Fibroblast of lung (primary cell): ENCODE measurements around the gene IL21R. TPM values are rescaled to one million over a fixed set of nuclear protein-coding genes. Genes with fewer than 3 reads are reported as not detected.
A peak's percentile ranks its signal among the peaks of the same experiment; 100 is the strongest.

Source experiments
- DNase-seq, 2 donors: peaks; one replicate each; pipeline versions ENCODE4 v3.0.0 to v3.0.0-alpha.2; 2010; ENCODE audit warnings: low read depth in 2 of 2
- H2AFZ ChIP-seq: 2 replicates; pipeline ENCODE4 v1.5.1; 2012; ENCODE audit warnings: low read length, control low read depth, inconsistent platforms
- H3K27ac ChIP-seq: 2 replicates; pipeline ENCODE4 v1.5.1; 2011; ENCODE audit warnings: low read length, control low read depth; ENCODE audit not compliant: insufficient read depth
- H3K27me3 ChIP-seq: 2 replicates; pipeline ENCODE4 v1.5.1; 2011; ENCODE audit warnings: mild to moderate bottlenecking, low read length; ENCODE audit not compliant: control insufficient read depth, insufficient read depth
- H3K36me3 ChIP-seq: 2 replicates; pipeline ENCODE4 v1.5.1; 2011; ENCODE audit warnings: low read length; ENCODE audit not compliant: control insufficient read depth, insufficient read depth
- H3K4me1 ChIP-seq: 2 replicates; pipeline ENCODE4 v1.5.1; 2011; ENCODE audit warnings: low read length; ENCODE audit not compliant: control insufficient read depth, insufficient read depth; ENCODE audit errors: extremely low read depth
- H3K4me2 ChIP-seq: 2 replicates; pipeline ENCODE4 v1.5.1; 2011; ENCODE audit warnings: low read length, control low read depth; ENCODE audit not compliant: insufficient read depth; ENCODE audit errors: extremely low read depth
- H3K4me3 ChIP-seq, 4 experiments: fragments of 200-600 bp in 1 of 4; sonication (generic) in 1 of 4; replicated peaks in 1 of 4; 2 replicates each; pipeline ENCODE4 v1.5.1; 2011 to 2016; ENCODE audit warnings: low read length in 4 of 4, low read depth in 3 of 4, mild to moderate bottlenecking in 3 of 4, control low read depth in 2 of 4, inconsistent platforms in 1 of 4, mixed read lengths in 1 of 4; ENCODE audit not compliant: insufficient read depth in 1 of 4; ENCODE audit errors: control extremely low read depth in 1 of 4
- H3K79me2 ChIP-seq: 2 replicates; pipeline ENCODE4 v1.5.1; 2012; ENCODE audit warnings: mild to moderate bottlenecking, low read length, inconsistent platforms; ENCODE audit not compliant: control insufficient read depth, insufficient read depth
- H3K9ac ChIP-seq: 2 replicates; pipeline ENCODE4 v1.5.1; 2011; ENCODE audit warnings: mild to moderate bottlenecking, low read length, control low read depth; ENCODE audit not compliant: insufficient read depth
- H3K9me3 ChIP-seq: 2 replicates; pipeline ENCODE4 v1.5.1; 2012; ENCODE audit warnings: low read depth, low read length; ENCODE audit not compliant: control insufficient read depth, insufficient read depth
- H4K20me1 ChIP-seq: 2 replicates; pipeline ENCODE4 v1.5.1; 2011; ENCODE audit warnings: low read length; ENCODE audit not compliant: control insufficient read depth, insufficient read depth; ENCODE audit errors: extremely low read depth
- EZH2 ChIP-seq: IDR thresholded peaks from 2 replicates; pipeline ENCODE4 v1.5.1; 2012; ENCODE audit warnings: low read length, control low read depth, mild to moderate bottlenecking; ENCODE audit errors: missing control alignments
- polyA plus RNA-seq, 2 donors: library from polyadenylated mRNA; depleted of rRNA in 1 of 2; stranded (reverse) in 1 of 2; unstranded in 1 of 2; fragments of >200 nt; gene quantifications; 2 replicates each; pipeline ENCODE4 v1.2.1, GENCODE V29; 2011 to 2012; ENCODE audit warnings: missing spikeins in 1 of 2
- total RNA-seq: library from RNA; depleted of rRNA; stranded (reverse); fragments of >200 nt; gene quantifications from 2 replicates; pipeline ENCODE4 v1.2.1, GENCODE V29; 2014
- TF ChIP-seq, protein P1 (sequence below), 2 donors: IDR thresholded peaks in 1 of 2; conservative IDR thresholded peaks in 1 of 2; 1 replicate in 1 of 2; 2 replicates in 1 of 2; pipeline ENCODE4 v1.5.1; 2011 to 2012; ENCODE audit warnings: low read length in 2 of 2, control low read depth in 1 of 2, inconsistent platforms in 1 of 2, low read depth in 1 of 2, mild to moderate bottlenecking in 1 of 2

IL21R gene
- total and polyA plus RNA-seq, 2 donors (not counting 1 experiment from before 2014, with no cell fraction given) = 0.95 to 7.4 TPM

DNA sequence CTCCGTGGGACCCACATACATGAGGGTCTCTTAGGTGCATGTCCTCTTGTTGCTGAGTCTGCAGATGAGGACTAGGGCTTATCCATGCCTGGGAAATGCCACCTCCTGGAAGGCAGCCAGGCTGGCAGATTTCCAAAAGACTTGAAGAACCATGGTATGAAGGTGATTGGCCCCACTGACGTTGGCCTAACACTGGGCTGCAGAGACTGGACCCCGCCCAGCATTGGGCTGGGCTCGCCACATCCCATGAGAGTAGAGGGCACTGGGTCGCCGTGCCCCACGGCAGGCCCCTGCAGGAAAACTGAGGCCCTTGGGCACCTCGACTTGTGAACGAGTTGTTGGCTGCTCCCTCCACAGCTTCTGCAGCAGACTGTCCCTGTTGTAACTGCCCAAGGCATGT lies 38.2 kb upstream of the IL21R start:
- Histone ChIP-seq H3K27ac (no peak overlapping the region), H3K9ac (no peak overlapping the region), H3K27me3 (no peaks in the 10 kb centered on the region), H3K9me3 (no peaks in the 10 kb centered on the region), H3K4me2 (no peak overlapping the region), H4K20me1 (no peaks in the 10 kb centered on the region), H3K4me1 (peaks cover 4% of the 10 kb centered on the region), H3K36me3 (peaks cover 16% of the 10 kb centered on the region), H3K79me2 (no peaks in the 10 kb centered on the region), H3K4me3 (no peak overlapping the region), H2AFZ (no peak overlapping the region)
- no peak for DNase-seq
- TF ChIP-seq EZH2 = no peak
- TF ChIP-seq, protein P1, sequence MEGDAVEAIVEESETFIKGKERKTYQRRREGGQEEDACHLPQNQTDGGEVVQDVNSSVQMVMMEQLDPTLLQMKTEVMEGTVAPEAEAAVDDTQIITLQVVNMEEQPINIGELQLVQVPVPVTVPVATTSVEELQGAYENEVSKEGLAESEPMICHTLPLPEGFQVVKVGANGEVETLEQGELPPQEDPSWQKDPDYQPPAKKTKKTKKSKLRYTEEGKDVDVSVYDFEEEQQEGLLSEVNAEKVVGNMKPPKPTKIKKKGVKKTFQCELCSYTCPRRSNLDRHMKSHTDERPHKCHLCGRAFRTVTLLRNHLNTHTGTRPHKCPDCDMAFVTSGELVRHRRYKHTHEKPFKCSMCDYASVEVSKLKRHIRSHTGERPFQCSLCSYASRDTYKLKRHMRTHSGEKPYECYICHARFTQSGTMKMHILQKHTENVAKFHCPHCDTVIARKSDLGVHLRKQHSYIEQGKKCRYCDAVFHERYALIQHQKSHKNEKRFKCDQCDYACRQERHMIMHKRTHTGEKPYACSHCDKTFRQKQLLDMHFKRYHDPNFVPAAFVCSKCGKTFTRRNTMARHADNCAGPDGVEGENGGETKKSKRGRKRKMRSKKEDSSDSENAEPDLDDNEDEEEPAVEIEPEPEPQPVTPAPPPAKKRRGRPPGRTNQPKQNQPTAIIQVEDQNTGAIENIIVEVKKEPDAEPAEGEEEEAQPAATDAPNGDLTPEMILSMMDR (conservative IDR thresholded peaks at IDR 0.05 in 1 of 2, IDR thresholded peaks at IDR 0.05 in 1 of 2; ENCODE audit: low read depth in 1 of 2, low read length in 2 of 2) = no peak

GRCh38 chr16:27364493-27365141 lies 37.4 kb upstream of the IL21R start:
- no peaks in the 10 kb centered on the region for H3K9me3 ChIP-seq
- DNase-seq = no peak
- peaks cover 4% of the 10 kb centered on the region for H3K4me1 ChIP-seq
- H3K36me3 ChIP-seq = peaks cover 16% of the 10 kb centered on the region
- TF ChIP-seq, protein P1 (conservative IDR thresholded peaks at IDR 0.05 in 1 of 2, IDR thresholded peaks at IDR 0.05 in 1 of 2; ENCODE audit: low read depth in 1 of 2, low read length in 2 of 2) = no peak
- TF ChIP-seq EZH2 = no peak
- no peak overlapping the region for H3K4me3 ChIP-seq
- H3K9ac ChIP-seq = no peak overlapping the region
- no peak overlapping the region for H3K4me2 ChIP-seq
- no peaks in the 10 kb centered on the region for H4K20me1 ChIP-seq
- no peak overlapping the region for H3K27ac ChIP-seq
- H3K79me2 ChIP-seq = no peaks in the 10 kb centered on the region
- H2AFZ ChIP-seq = no peak overlapping the region
- no peaks in the 10 kb centered on the region for H3K27me3 ChIP-seq

- H3K4me2 ChIP-seq = no peak overlapping the region
These were observed 36.6 kb upstream of the IL21R start for GRCh38 chr16:27365142-27366089.

More at GRCh38 chr16:27365142-27366089, 36.6 kb upstream of the IL21R start:
- DNase-seq = peak in 1 of 2 donors; percentile 81
- Histone ChIP-seq H3K27me3 (no peaks in the 10 kb centered on the region), H3K36me3 (peaks cover 16% of the 10 kb centered on the region), H3K4me3 (no peak overlapping the region), H3K79me2 (no peaks in the 10 kb centered on the region), H4K20me1 (no peaks in the 10 kb centered on the region), H3K4me1 (peaks cover 7% of the 10 kb centered on the region), H3K9ac (no peak overlapping the region), H2AFZ (no peak overlapping the region), H3K9me3 (no peaks in the 10 kb centered on the region), H3K27ac (no peak overlapping the region)
- TF ChIP-seq, protein P1 (conservative IDR thresholded peaks at IDR 0.05 in 1 of 2, IDR thresholded peaks at IDR 0.05 in 1 of 2; ENCODE audit: low read depth in 1 of 2, low read length in 2 of 2) = no peak
